Astrocyte (in vitro differentiated cells and primary cell): ENCODE results near the gene TNIK. TPM values are rescaled to one million over a fixed set of nuclear protein-coding genes. Genes with fewer than 3 reads are reported as not detected.

Experiments used
- DNase-seq: peaks from one replicate; pipeline ENCODE4 v3.0.0-alpha.2; 2010; ENCODE audit warnings: low read depth
- FAIRE-seq: peaks from 2 replicates; lab custom pipeline; 2011; peaks lifted over from hg19 to GRCh38; lab: Jason Lieb, UNC
- H2AFZ ChIP-seq: 2 replicates; pipeline ENCODE4 v1.6.0; 2012; ENCODE audit warnings: low read depth, low read length, inconsistent platforms
- H3K27ac ChIP-seq: 2 replicates; pipeline ENCODE4 v1.5.1; 2011; ENCODE audit warnings: low read depth, low read length, inconsistent platforms
- H3K27me3 ChIP-seq: 2 replicates; pipeline ENCODE4 v1.6.0; 2011; ENCODE audit warnings: low read length, inconsistent platforms; ENCODE audit not compliant: insufficient read depth
- H3K36me3 ChIP-seq: 2 replicates; pipeline ENCODE4 v1.5.1; 2011; ENCODE audit warnings: low read length, inconsistent platforms; ENCODE audit not compliant: insufficient read depth
- H3K4me1 ChIP-seq: 2 replicates; pipeline ENCODE4 v1.5.1; 2011; ENCODE audit warnings: low read length, inconsistent platforms; ENCODE audit not compliant: insufficient read depth
- H3K4me2 ChIP-seq: 2 replicates; pipeline ENCODE4 v1.6.0; 2012; ENCODE audit warnings: low read length, inconsistent platforms
- H3K4me3 ChIP-seq: 2 replicates; pipeline ENCODE4 v1.5.1; 2011; ENCODE audit warnings: low read depth, mild to moderate bottlenecking, low read length, inconsistent platforms; ENCODE audit not compliant: insufficient read depth
- H3K79me2 ChIP-seq: 2 replicates; pipeline ENCODE4 v1.6.0; 2012; ENCODE audit warnings: mild to moderate bottlenecking, low read length, inconsistent platforms; ENCODE audit not compliant: insufficient read depth
- H3K9ac ChIP-seq: 2 replicates; pipeline ENCODE4 v1.6.0; 2012; ENCODE audit warnings: mild to moderate bottlenecking, low read length, inconsistent platforms
- H3K9me3 ChIP-seq: 2 replicates; pipeline ENCODE4 v1.5.1; 2012; ENCODE audit warnings: low read depth, mild to moderate bottlenecking, low read length, inconsistent platforms; ENCODE audit not compliant: insufficient read depth
- H4K20me1 ChIP-seq: 2 replicates; pipeline ENCODE4 v1.6.0; 2012; ENCODE audit warnings: low read length, inconsistent platforms; ENCODE audit not compliant: insufficient read depth
- H3K27ac Mint-ChIP-seq: one replicate; pipeline ENCODE4 v1.8.0; 2021; ENCODE audit warnings: mild to moderate bottlenecking, mixed read lengths; ENCODE audit not compliant: unreplicated experiment
- H3K27me3 Mint-ChIP-seq: one replicate; pipeline ENCODE4 v1.8.0; 2021; ENCODE audit warnings: low read depth, mixed read lengths; ENCODE audit not compliant: unreplicated experiment
- H3K36me3 Mint-ChIP-seq: one replicate; pipeline ENCODE4 v1.8.0; 2021; ENCODE audit warnings: low read depth, mixed read lengths; ENCODE audit not compliant: unreplicated experiment
- H3K4me1 Mint-ChIP-seq: one replicate; pipeline ENCODE4 v1.8.0; 2021; ENCODE audit warnings: low read depth, mixed read lengths; ENCODE audit not compliant: unreplicated experiment
- H3K4me3 Mint-ChIP-seq: one replicate; pipeline ENCODE4 v1.8.0; 2021; ENCODE audit warnings: mild to moderate bottlenecking, moderate library complexity, mixed read lengths; ENCODE audit not compliant: unreplicated experiment
- H3K9me3 Mint-ChIP-seq: one replicate; pipeline ENCODE4 v1.8.0; 2021; ENCODE audit warnings: mild to moderate bottlenecking, mixed read lengths; ENCODE audit not compliant: unreplicated experiment
- CTCF ChIP-seq: IDR thresholded peaks from 2 replicates; pipeline ENCODE4 v1.5.1; 2011; ENCODE audit warnings: low read depth, mild to moderate bottlenecking, inconsistent platforms, low read length, moderate library complexity; ENCODE audit not compliant: insufficient read depth
- EZH2 ChIP-seq: IDR thresholded peaks from 2 replicates; pipeline ENCODE4 v1.6.1; 2012; ENCODE audit warnings: mild to moderate bottlenecking, low read length, inconsistent platforms; ENCODE audit not compliant: insufficient read depth
- total RNA-seq: library from RNA; stranded (reverse); gene quantifications from 2 replicates; pipeline ENCODE4 v1.2.1, GENCODE V29; 2021

Gene TNIK
- total RNA-seq, 1 donor from 2014 or later = 70.0 TPM

- no peak overlapping the region for H3K27ac ChIP-seq
- DNase-seq = no peak
- H3K9me3 Mint-ChIP-seq = no peaks in the 10 kb centered on the region
These were observed 211.6 kb downstream of the TNIK start for GRCh38 chr3:171248426-171249111.

GRCh38 chr3:171245796-171246765 is 214.1 kb downstream of the TNIK start:
- Histone ChIP-seq H2AFZ (no peak overlapping the region), H3K4me1 (no peaks in the 10 kb centered on the region), H3K9me3 (no peaks in the 10 kb centered on the region), H4K20me1 (no peaks in the 10 kb centered on the region), H3K27ac (no peak overlapping the region), H3K4me3 (no peak overlapping the region), H3K27me3 (no peaks in the 10 kb centered on the region), H3K79me2 (no peaks in the 10 kb centered on the region), H3K4me2 (no peak overlapping the region), H3K9ac (no peak overlapping the region), H3K36me3 (no peaks in the 10 kb centered on the region)
- Mint-ChIP-seq H3K27me3 (no peaks in the 10 kb centered on the region), H3K9me3 (no peaks in the 10 kb centered on the region), H3K36me3 (peaks cover 3% of the 10 kb centered on the region), H3K27ac (no peak overlapping the region), H3K4me3 (no peak overlapping the region), H3K4me1 (peaks cover 4% of the 10 kb centered on the region)
- TF ChIP-seq EZH2 (no peak), CTCF (no peak)
- FAIRE-seq (no peak), DNase-seq (no peak)

More at GRCh38 chr3:171248426-171249111, 211.6 kb downstream of the TNIK start:
- FAIRE-seq = no peak
- H3K27me3 Mint-ChIP-seq = no peaks in the 10 kb centered on the region
- Histone ChIP-seq H3K9me3 (no peaks in the 10 kb centered on the region), H4K20me1 (no peaks in the 10 kb centered on the region), H3K9ac (no peak overlapping the region), H3K79me2 (no peaks in the 10 kb centered on the region), H3K27me3 (no peaks in the 10 kb centered on the region), H3K4me1 (no peaks in the 10 kb centered on the region), H3K4me2 (no peak overlapping the region), H2AFZ (no peak overlapping the region), H3K4me3 (no peak overlapping the region), H3K36me3 (no peaks in the 10 kb centered on the region)
- H3K27ac Mint-ChIP-seq = no peak overlapping the region
- H3K4me1 Mint-ChIP-seq = peaks cover 6% of the 10 kb centered on the region
- no peak overlapping the region for H3K4me3 Mint-ChIP-seq
- TF ChIP-seq EZH2 (no peak), CTCF (no peak)
- H3K36me3 Mint-ChIP-seq = peaks cover 3% of the 10 kb centered on the region
